ENCODE measurements around the gene SRPK1.
"Not testable (repeated sequence)": the region's sequence is repeated elsewhere in the genome, so short reads cannot be mapped to it uniquely, and the experiment has no call there.

DNA sequence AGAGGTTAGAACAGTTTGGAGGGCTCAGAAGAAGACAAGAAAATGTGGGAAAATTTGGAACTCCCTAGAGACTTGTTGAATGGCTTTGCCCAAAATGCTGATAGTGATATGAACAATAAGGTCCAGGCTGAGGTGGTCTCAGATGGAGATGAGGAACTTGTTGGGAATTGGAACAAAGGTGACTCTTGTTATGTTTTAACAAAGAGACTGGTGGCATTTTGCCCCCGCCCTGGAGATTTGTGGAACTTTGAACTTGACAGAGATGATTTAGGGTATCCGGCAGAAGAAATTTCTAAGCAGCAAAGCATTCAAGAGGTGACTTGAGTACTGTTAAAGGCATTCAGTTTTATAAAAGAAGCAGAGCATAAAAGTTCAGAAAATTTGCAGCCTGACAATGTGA is 19.1 kb upstream of the SRPK1 start:
- TF ChIP-seq, protein P1, sequence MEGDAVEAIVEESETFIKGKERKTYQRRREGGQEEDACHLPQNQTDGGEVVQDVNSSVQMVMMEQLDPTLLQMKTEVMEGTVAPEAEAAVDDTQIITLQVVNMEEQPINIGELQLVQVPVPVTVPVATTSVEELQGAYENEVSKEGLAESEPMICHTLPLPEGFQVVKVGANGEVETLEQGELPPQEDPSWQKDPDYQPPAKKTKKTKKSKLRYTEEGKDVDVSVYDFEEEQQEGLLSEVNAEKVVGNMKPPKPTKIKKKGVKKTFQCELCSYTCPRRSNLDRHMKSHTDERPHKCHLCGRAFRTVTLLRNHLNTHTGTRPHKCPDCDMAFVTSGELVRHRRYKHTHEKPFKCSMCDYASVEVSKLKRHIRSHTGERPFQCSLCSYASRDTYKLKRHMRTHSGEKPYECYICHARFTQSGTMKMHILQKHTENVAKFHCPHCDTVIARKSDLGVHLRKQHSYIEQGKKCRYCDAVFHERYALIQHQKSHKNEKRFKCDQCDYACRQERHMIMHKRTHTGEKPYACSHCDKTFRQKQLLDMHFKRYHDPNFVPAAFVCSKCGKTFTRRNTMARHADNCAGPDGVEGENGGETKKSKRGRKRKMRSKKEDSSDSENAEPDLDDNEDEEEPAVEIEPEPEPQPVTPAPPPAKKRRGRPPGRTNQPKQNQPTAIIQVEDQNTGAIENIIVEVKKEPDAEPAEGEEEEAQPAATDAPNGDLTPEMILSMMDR (IDR thresholded peaks at IDR 0.05; ENCODE audit: insufficient read depth, low read length): not testable (repeated sequence)
- TF ChIP-seq POLR2AphosphoS5 (IDR thresholded peaks at IDR 0.05; ENCODE audit: low read depth); GABPA (IDR thresholded peaks at IDR 0.05; ENCODE audit: low read depth); SPI1 (IDR thresholded peaks at IDR 0.05; ENCODE audit: borderline replicate concordance, low read depth): not testable (repeated sequence)
- TF ChIP-seq, protein P2, sequence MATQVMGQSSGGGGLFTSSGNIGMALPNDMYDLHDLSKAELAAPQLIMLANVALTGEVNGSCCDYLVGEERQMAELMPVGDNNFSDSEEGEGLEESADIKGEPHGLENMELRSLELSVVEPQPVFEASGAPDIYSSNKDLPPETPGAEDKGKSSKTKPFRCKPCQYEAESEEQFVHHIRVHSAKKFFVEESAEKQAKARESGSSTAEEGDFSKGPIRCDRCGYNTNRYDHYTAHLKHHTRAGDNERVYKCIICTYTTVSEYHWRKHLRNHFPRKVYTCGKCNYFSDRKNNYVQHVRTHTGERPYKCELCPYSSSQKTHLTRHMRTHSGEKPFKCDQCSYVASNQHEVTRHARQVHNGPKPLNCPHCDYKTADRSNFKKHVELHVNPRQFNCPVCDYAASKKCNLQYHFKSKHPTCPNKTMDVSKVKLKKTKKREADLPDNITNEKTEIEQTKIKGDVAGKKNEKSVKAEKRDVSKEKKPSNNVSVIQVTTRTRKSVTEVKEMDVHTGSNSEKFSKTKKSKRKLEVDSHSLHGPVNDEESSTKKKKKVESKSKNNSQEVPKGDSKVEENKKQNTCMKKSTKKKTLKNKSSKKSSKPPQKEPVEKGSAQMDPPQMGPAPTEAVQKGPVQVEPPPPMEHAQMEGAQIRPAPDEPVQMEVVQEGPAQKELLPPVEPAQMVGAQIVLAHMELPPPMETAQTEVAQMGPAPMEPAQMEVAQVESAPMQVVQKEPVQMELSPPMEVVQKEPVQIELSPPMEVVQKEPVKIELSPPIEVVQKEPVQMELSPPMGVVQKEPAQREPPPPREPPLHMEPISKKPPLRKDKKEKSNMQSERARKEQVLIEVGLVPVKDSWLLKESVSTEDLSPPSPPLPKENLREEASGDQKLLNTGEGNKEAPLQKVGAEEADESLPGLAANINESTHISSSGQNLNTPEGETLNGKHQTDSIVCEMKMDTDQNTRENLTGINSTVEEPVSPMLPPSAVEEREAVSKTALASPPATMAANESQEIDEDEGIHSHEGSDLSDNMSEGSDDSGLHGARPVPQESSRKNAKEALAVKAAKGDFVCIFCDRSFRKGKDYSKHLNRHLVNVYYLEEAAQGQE (IDR thresholded peaks at IDR 0.05; ENCODE audit: insufficient replicate concordance, low read depth): not testable (repeated sequence)
